ELR (cell line): Measurements from ENCODE around the gene BARHL1.
"Not testable (repeated sequence)": the region's sequence is repeated elsewhere in the genome, so short reads cannot be mapped to it uniquely, and the experiment has no call there.

Source experiments
- DNase-seq: peaks from one replicate; pipeline ENCODE4 v3.0.0-alpha.2; 2015; ENCODE audit warnings: low read depth

BARHL1 gene

DNA sequence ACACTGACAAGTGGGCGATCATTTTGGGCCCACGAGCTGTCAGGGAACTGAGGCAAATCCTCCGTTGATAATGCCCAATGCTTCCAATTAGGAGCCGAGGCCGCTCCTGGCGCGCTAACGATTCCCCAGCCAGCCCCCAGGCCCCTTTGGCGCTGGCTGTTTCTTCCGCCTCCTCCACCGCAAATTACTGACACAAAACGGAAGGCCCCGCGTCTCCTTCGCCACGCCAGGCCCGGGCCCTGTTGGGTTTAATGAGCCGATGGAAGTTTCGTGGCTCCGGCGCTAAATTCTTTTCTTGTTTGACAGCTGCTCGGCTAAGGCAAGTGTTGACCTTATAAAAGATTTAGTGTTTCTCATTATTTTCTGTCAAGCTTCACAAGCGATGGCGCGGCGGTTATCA, 25.7 kb upstream of the BARHL1 start:
- no peak for DNase-seq

DNA sequence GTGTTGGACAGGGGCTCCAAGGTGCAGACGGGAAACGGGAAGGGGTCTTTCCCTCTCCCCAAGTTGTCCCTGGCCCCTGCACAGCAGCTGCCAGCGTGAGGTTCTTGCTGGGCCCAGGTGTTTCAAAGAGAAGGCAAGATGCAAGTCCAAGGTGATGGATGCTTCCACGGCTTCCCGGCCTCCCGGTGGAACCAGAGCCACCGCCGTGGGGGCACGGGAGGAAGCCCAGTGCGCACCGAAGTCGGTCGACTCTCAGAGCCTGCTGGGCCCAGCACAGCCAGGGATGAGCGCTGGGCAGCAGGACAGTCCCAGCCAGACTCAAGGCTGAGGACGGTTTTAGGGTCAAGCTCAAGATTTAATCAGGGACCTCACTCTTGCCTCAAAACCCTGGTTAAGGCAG, 25.2 kb upstream of the BARHL1 start:
- no peak for DNase-seq

DNA sequence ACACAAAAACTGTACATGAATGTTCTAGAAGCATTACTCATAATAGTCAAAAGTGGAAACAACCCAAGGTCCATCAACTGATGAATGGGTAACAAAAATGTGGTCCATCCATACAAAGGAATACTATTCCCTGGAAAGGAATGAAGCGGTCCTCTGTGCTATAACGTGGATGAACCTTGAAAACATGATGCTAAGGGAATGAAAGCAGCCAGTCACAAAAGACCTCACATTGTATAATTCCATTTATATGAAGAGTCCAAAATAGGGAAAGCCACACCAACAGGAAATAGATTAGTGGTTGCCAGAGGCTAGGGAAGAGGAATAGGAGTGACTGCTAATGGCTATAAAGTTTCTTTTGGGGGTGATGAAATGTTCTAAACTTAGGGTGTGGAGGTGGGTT, 22.7 kb upstream of the BARHL1 start:
- no peak for DNase-seq

DNA sequence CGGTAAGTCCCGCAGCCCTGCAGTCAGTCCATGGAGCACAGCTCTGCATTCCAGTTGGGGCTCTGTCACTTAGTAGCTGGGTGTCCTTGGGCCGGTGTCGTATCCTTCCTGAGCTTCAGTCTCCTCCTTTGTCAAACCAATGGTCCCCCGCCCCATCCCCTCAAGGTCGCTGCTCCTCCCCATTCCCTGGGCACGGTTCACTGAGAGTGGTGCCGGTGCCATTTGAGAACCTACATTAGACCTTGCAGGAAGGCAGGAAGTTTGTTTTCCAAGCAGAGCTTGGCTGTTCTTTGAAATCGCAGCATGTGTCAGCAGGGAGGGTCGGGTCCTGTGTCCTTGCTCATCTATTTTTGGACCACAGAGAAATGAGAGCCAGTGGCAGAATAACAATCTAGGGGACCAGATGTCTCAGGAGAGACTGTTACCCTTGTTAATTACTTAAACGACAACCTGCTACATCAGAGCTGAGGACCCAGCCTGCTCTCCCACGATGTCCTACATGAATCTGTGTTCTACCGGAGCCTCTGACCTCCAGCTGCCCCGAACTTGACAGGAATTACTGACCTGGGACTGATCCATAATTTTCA, 21.7 kb upstream of the BARHL1 start:
- DNase-seq: no peak

DNA sequence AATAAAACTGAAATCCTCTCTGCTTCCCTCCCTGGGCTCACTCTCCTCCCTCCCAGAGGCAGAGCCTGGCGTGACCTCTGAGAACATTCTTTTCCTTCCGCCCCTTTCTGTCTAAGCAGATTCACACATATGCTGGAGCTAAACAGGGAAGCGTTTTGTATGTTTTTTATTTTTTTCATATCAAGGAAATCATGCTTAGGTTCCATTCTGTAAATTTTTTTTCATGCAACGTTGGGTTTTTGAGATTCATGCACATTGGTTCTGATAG, 20.2 kb upstream of the BARHL1 start:
- no peak for DNase-seq

DNA sequence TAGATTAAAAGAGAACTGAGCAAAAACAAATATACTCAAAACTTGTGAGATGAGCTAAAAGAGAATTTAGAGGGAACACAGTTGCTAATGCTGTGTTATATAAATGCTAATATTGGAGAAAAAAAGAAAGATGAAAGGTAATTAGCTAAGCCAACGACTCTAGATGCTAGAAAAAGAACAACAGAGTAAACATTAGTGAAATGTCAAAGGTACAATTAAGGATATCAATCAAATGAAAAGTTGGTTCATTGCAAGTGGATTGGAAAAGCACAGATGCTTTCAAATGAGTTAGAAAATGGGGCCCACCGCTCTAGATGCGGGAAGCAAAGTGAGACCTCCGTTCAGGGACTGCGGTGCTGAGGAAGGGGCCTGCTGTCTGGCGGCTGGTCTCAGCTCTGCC, 17.9 kb upstream of the BARHL1 start:
- no peak for DNase-seq

DNA sequence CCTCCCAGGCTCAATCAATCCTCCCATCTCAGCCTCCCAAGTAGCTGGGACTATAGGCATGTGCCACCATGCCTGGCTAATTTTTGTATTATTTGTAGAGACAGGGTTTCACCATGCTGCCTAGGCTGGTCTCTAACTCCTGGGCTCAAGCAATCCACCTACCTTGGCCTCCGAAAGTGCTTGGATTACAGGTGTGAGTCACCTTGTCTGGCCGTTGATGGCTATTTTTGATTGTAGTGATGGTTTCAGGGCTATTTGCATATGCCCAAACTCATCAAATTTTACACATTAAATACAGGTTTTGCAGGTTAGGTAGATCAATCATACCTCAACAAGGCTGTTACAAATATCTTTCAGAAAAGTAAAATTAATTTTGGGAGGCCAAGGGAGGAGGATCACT, 13.6 kb upstream of the BARHL1 start:
- not testable (repeated sequence) for DNase-seq

DNA sequence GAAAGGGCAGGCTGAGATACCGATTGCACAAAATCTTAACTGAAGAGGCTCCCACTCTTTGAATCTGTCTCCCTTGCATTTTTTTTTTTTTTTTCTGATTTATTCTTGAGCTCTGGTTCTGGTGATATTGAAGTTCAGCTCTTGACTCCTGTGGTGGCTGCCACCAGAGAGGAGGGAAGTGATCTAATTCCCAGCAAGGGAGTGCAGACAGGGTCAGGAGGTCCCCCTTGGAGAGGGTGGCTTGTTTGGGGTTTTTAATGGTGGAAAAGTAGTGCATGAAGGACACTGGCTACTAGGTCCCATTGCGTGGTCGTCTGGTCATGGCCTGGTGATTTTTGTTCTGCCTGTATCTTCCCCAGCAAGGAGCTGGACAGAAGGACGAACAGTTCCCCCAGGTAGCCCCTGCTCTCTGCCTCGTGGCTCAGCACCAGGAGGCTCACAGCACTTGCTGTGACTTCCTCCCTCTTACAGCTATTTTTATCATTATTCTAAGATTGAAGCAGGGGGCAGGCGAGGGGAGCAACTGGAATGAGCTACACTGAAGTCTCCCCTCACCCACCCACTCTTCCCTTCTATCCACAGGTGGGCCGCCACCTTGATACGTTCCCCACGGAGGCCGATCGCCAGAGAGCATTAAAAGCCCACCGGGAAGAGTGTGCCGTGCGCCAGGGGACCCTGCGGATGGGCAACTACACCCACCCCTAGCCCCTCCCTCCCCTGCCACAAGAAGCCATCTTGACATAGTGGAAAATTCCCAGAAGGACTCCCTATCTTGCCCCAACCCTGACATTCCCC, 10.4 kb upstream of the BARHL1 start:
- no peak for DNase-seq

DNA sequence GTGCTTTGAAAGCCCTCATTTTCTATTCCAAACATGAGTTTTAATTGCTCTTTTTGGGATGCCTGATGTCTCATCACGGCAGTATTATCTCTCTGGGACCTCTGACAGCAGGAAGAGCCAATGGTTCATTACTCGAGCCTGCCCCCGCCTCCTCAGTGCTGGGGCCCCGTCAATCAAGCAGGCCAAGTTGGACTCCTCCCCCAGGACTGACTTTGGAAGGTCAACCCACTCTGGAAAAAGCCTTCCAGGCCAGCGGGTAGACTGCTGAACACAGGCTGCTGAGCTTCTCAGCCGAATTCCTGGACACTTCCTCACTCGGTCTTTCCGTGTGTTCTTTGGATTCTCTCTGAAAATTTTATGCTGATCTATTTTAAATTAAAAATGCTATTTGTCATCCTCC, 9.5 kb upstream of the BARHL1 start:
- DNase-seq: peak; percentile 45

DNA sequence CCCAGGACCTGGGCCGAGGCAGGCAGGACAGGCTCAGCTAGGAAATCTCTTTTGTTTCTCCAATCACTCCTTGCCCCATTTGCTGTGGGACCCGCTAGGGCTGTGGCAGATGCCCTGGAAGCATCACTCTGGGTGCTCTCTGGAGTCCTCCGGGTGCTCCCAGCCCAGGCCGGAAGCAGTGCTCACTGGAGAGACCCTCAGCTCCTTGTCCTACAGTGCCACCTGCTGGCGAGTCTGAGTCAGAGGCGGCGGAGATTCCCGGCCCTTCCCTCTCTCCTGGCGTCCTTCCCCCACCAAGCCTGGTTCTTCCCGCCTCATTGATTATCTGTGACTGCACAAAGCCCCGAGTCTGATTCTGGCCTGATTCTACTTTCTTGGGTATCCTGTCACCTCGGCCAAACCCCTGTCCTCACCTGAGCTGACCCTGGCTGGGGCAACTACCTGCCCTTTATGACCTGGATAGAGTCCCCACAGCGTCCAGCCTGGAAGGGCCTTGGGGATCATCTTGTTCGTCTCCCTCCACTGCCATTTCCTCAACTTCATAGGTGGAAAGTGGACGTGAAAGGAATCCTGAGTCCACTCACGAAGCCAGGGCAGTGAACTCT, 7.3 kb upstream of the BARHL1 start:
- peak; percentile 82 for DNase-seq

DNA sequence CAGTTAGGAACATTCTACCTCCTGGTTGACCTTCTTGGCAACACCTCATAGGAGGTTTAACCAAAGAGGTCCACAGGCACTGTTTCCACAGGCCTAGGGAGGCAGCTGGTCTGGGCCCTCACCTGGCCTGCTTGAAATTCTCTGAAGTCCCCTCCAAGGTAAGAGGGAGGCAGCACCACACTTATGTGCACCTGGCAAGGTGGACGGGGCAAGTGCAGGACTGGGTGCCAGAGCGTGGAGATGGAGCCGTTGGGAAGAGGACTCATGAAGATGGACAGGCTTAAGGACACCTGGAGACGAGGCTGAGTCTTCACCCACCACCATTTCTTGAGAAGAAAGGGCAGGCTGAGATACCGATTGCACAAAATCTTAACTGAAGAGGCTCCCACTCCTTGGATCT, 6.6 kb upstream of the BARHL1 start:
- no peak for DNase-seq

DNA sequence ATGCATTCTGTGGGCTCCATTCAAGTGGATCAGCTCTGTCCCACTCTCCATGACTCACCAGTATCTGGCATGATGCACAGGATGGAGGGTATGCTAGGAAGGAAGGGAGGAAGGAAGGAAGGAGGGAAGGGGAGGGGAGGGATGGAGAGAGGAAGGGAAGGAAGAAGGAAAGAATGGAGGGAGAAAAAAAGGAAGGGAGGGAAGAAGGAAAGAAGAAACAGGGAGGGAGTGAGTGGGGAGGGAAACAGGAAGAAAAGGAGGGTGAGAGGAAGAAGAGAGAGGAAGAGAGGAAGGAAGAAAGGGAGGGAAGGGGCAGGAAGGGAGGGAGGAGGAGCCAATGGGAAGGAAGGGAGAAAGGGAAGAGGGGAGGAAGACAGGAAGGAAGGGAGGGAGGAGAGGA, 5.3 kb upstream of the BARHL1 start:
- no peak for DNase-seq

DNA sequence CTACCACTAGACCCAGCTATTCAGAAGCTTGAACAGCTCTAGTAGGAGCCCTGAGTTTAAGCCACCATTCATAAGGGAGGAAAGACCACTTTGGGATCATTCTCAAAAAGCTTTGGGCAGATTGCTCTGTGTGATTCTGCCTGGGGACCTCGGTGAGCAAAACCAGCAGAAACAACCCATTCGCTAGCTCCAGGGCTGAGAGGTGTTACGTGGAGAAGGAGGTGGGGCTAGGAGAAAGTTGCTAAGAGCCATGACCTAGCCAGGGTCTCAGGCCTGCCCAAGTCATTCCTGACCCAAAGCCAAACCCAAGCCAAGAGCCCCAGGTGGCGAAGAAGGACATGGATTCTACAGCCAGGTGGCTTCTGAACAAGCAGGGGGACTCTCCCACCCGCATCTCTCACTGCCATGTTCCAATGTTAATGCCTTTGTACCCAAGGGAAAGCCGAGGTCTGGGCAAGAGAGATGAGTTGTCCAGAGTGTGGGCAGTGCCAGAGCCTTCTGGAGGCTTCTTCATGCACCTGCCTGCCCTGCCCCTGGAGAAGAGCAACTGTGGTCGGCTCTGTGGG, 4.0 kb upstream of the BARHL1 start:
- DNase-seq: no peak

DNA sequence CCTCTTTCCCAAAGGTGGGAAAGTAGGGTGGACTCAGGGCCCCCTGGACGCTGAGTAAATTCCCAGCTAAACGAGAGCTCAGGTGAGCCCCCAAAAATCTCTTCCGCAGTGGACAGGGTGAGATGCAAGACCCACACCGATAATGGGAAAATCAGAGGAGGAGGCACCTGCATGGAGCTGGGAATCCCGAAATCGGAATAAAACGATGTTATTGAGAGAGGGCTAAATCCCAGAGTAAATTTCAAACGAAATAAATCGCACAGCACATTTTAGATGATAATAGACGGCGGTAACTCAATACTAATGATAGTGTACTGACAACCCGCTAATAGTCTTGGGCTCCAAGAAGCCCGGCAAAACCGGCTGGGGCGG, 3.0 kb upstream of the BARHL1 start:
- DNase-seq: no peak

DNA sequence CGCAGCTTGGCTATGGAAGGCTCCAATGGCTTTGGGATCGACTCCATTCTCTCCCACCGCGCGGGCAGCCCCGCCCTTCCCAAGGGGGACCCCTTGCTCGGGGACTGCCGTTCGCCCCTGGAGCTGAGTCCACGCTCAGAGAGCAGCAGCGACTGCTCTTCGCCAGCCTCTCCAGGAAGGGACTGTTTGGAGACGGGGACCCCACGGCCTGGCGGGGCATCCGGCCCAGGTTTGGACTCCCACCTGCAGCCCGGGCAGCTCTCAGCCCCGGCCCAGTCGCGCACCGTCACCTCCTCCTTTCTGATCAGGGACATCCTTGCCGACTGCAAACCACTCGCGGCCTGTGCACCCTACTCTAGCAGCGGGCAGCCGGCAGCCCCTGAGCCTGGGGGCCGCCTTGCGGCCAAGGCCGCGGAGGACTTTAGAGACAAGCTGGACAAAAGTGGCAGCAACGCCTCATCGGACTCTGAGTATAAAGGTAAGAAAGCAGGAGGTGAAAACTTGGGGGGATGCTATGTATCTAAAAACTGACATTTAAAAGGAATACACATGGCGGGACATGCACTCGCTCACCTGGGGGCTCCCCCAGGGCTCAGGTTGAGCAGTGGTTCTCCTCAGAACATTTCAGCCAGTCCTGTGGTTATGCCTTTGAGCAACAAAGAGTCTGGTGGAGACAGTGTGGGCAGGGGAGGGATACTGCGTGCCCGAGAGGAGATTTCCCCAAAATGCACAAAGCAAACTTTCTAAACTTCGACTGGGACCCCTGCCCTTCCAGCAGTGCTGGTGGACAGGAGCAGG, 579 bp downstream of the BARHL1 start:
- DNase-seq: no peak

DNA sequence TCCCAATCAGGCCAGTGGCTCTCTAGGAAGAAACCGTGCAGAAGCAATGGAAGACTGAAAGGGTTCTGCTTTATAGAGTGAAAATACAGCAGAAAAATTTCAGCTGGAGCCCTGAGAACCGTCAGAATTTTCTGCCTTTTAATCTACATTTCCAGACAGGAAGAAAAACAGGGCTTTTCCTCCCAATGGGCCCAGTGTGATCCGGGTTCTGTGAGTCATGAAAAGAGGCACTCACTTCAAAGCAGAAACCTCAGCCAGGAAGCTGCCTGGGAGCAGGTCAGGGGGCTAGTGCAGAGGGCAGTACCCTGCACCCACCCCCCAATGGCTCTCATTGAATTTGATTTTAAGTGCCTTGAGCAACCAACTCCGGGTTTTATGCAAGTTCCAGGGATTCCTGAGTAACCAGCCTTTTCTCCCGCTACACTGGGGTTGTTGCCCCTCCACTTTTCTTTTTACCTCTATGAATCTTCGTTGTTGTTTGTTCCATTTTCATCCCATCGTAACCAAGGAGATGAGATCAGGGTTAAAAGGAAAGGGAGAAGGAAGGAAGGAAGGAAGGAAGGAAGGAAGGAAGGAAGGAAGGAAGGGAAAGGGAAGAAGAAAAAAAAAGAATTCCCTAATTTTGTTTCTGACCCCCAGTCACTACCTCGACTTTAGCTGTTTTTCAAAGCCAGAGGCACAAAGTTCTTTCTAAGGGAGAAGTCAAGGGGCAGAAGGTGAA, 1.3 kb downstream of the BARHL1 start:
- DNase-seq: no peak

DNA sequence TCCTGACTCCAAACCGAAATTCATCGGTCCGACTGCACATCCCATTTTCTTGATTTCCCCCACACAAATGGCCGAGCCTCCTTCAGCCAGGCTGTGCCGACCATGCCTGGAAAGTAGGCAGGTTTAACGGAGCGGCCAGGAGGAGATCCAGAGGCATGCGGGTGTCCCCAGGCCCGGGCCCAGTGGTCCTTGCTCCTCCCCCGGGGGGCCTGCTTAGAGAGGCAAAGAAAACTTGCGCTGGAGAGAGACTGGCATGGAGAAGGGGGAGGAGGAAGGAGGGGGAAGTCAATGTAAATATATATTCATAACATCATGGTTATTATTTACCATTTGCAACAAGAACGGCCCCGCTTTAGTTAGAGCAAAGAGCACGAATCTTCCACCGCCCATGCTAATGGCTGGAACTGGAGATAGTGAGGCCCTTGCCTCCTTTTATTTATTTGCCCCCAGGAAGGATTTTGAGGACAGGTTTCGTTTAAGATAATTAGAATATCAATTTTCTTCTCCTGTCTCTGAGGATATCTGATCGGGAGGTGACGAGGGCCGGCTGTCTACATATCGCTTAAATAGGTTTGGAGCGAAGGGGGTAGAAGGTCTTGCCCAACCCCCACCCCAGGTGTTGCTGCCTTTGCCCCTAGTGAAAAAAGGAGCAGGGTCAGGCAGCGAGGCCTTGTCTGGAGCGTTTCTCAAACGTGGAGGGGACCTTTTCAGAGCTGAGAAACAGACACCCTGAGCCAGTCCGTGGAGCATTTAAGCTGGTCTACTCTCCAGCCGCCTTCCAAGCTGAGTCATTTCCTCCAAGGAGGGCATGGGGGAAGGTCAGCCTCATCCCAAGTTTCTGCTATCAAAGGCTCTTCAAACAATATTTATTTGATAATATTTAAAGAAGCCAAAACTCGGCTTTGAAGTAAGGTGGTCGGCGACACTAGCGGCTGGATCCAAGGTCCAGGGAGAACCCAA, 2.5 kb downstream of the BARHL1 start:
- DNase-seq: peak; percentile 54

DNA sequence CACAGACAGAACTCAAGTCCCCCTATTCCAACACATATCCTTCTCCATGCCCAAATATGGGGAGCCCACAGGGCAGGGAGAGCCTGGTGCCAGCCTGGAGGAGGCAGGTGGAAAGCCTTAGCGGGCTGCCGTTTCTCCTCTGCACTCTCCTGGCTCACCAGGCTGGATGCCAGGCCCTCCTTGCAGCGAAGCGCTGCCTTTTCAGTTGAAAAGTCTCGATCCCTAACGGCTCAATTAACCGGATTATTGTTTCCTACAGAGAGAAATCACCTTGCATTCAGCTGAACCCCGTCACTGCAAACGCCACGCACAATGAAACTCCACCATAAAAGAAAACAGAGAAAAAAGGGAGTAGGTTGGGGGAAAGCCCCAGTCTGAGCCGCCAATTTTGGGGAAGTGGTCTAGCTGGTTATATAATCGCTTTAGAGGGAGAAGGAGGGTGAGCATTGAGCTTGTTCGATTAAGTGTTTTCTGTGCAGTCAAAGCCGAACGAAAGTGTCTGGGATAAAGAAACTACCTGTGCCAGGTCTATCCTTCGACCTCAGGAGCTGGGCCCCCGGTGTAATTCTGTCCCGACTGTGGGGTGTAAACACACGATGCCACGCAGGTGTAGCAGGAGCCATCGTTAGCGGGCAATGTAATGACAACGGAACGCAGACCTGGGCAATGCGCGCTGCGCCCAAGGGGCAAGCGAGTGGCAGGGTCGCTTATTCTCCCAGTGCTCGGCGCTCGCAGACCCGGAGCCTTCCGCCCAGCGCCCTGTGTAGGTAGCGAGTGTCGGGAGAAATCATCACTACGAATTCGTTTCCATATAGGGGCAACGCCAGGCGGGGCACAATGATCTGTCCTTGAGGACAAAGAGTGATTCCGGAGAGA, 3.8 kb downstream of the BARHL1 start:
- DNase-seq: no peak

DNA sequence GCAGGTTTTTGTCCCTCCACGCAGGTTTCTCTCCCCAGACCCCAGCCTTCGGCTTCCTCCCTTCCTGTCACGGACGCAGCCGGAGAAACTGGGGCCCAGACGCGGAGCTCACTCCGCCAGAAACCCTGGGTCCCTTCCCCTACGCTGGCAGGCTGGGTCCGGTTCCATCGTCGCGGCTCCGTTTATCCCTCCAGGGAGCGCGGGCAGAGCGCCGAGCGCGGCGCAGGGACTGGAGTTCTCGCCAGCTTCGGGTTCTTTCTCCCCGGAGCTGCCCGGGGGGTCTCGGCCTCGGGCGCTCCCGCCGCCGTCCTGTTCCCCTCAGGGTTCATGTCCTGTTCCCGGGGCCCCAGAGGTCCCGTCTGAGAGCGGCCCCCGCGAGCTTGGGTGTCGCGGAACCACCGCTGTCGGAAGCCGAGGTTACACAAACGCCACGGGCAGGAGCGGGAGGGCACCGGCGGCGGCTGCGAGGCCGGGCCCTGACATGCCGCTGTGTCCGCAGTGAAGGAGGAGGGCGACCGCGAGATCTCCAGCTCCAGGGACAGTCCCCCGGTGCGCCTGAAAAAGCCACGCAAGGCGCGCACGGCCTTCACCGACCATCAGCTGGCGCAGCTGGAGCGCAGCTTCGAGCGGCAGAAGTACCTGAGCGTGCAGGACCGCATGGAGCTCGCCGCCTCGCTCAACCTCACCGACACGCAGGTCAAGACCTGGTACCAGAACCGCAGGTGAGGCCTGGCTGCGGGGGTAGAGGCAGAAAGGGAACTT, 4.6 kb downstream of the BARHL1 start:
- DNase-seq: no peak
